Heart left ventricle (tissue), 16 donors: ENCODE data around the gene DSEL. TPM values are rescaled to one million over a fixed set of nuclear protein-coding genes. Genes with fewer than 3 reads are reported as not detected.

Experiments
- ATAC-seq, 4 donors: fragments of 200-7000 bp; cut with Tn5 transposase; one replicate each; pipeline ENCODE4 v1.9.1; 2020 to 2022; ENCODE audit warnings: moderate library complexity in 4 of 4, mild to moderate bottlenecking in 3 of 4, moderate number of reproducible peaks in 1 of 4
- DNase-seq, 5 donors: peaks; one replicate each; pipeline ENCODE4 v3.0.0-alpha.2; 2020
- H3K27ac ChIP-seq, 12 donors: fragments of 200-600 bp; sonication (generic) in 4 of 12; one replicate each; pipeline versions ENCODE4 v1.5.0 to v1.8.0; 2016 to 2022; ENCODE audit warnings: mild to moderate bottlenecking in 2 of 12
- H3K27me3 ChIP-seq, 9 donors: fragments of 200-600 bp; sonication (generic) in 2 of 9; one replicate each; pipeline versions ENCODE4 v1.5.1 to v1.8.0; 2016 to 2022; ENCODE audit warnings: mild to moderate bottlenecking in 3 of 9
- H3K36me3 ChIP-seq, 9 donors: fragments of 200-600 bp; sonication (generic) in 2 of 9; one replicate each; pipeline versions ENCODE4 v1.5.0 to v1.8.0; 2018 to 2022; ENCODE audit warnings: mild to moderate bottlenecking in 2 of 9
- H3K4me1 ChIP-seq, 12 donors: fragments of 200-600 bp; sonication (generic) in 4 of 12; one replicate each; pipeline versions ENCODE4 v1.5.0 to v1.8.0; 2016 to 2022; ENCODE audit warnings: mild to moderate bottlenecking in 3 of 12
- H3K4me3 ChIP-seq, 12 donors: fragments of 200-600 bp; sonication (generic) in 4 of 12; one replicate each; pipeline versions ENCODE4 v1.5.0 to v1.8.0; 2017 to 2022; ENCODE audit warnings: mild to moderate bottlenecking in 9 of 12, moderate library complexity in 4 of 12
- H3K9me3 ChIP-seq, 12 donors: fragments of 200-600 bp; sonication (generic) in 4 of 12; one replicate each; pipeline versions ENCODE4 v1.5.0 to v1.8.0; 2016 to 2022; ENCODE audit warnings: mild to moderate bottlenecking in 1 of 12
- CTCF ChIP-seq, 12 donors: fragments of 200-600 bp; sonication (generic) in 4 of 12; IDR thresholded peaks; one replicate each; pipeline versions ENCODE4 v1.5.0 to v1.8.0; 2018 to 2022; ENCODE audit warnings: antibody characterized with exemption in 12 of 12, mild to moderate bottlenecking in 5 of 12
- POLR2A ChIP-seq, 2 donors: fragments of 450-650 bp; IDR thresholded peaks; one replicate each; pipeline ENCODE4 v1.6.1; 2017; ENCODE audit warnings: antibody characterized with exemption in 2 of 2, mild to moderate bottlenecking in 2 of 2, moderate library complexity in 2 of 2
- WGBS, 4 donors: extraction: QIAGEN DNeasy Blood & Tissue Kit in 2 of 4; methylation state at CpG; one replicate each; pipeline versions ENCODE4 v1.1.5 to v1.1.7; 2013 to 2018; 5-methylcytosine and 5-hydroxymethylcytosine counted together
- intact Hi-C, 10 donors: fragments of 100-400 bp; cut with DNase I; formaldehyde crosslinking; loops; one replicate each; pipeline versions ENCODE4 v1.11.1 to v1.14.2; 2022
- polyA plus RNA-seq, 2 donors: library from polyadenylated mRNA; stranded (reverse); fragments of 200-250 nt; gene quantifications; one replicate each; pipeline ENCODE4 v1.2.3, GENCODE V29; 2013
- total RNA-seq, 9 donors: library from RNA; depleted of rRNA in 2 of 9; stranded (reverse); fragments of >200 nt in 2 of 9; fragmentation: NEBNext Ultra II Directional in 3 of 9; extraction: Animal tissue kit (Norgen Biotek cat#: 25700) in 3 of 9; gene quantifications; one replicate each; pipeline versions ENCODE4 v1.1.0 to v1.2.4, GENCODE V29; 2016 to 2023
- donor health status: ischemic (EF 13 %, LVEDD 7.1; RV severe dilation, severe dysfunction).
- donor health status: healthy with polysubstance abuse.
- donor health status: DM: no; HTN: yes; CAD: no.
- donor health status: DM: no; HTN: no; CAD: no.
- donor health status: ischemic (EF 25% LVEDD 6.9; RV normal size, moderate dysfunction).
- donor health status: ischemic (EF 25% LVEDD 5.7; RV mildly dilated, moderate dysfunction).
- donor health status: healthy.
- donor health status: DM: yes; HTN: yes; CAD: no.
- donor health status: ischemic (EF 35%, LVEDD 5.7; RV mildly dilated, moderate dysfunction).
- donor health status: nonischemic (EF 11% LVEDD 7.7; RV severe dilation, severe dysfunction).
- donor health status: DM: yes; HTN: yes; CAD: no.
- donor health status: PGD.
- donor health status: ischemic (EF 29% LVEDD 5.4; RV normal size, mild dysfunction).
- donor health status: nonischemic (EF 23%, LVEDD 6.1; RV moderate dilation, normal function).

Gene DSEL
- total and polyA plus RNA-seq, 11 donors, result 0.61 to 4.0 (median 2.3) TPM

DNA sequence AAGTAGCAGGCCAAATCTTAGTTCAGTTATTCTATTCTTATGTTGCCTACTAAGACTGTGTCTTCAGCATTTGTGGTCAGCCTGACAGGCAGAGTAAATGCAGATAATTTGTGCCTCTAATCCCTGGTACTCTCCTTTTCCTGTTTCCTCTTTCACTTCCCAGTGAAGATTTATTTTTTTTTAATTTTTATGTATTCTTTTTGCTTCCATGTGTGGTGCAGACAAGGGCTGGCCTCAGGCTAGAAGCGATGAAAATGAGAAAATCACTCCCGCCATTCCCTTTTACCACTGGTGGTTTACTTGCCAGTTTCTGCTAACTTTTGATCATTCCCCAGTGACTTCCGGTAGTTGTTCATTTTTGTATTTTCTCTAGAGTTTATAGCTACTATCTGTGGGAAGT lies 30.9 kb downstream of the DSEL start:
- 86 to 91% (median 88%) methylated on average over 3 of the region's 3 CpGs for WGBS, 4 donors
- ATAC-seq, result no peak
- intact Hi-C loops, result no loop called here

GRCh38 chr18:67484458-67484857 lies 32.1 kb downstream of the DSEL start:
- no peak overlapping the region for H3K4me3 ChIP-seq
- DNase-seq, result no peak
- no peak for ATAC-seq
- intact Hi-C loops, result no loop called here
- no peak overlapping the region for H3K27ac ChIP-seq
- no peaks in the 10 kb centered on the region for H3K4me1 ChIP-seq
- H3K27me3 ChIP-seq, result no peaks in the 10 kb centered on the region
- H3K36me3 ChIP-seq, result no peaks in the 10 kb centered on the region
- WGBS, 4 donors, result 72 to 85% (median 82%) methylated on average over 2 of the region's 2 CpGs
- peaks cover 0 to 8% (median 0%) of the 10 kb centered on the region in 12 donors for H3K9me3 ChIP-seq
- no peak for TF ChIP-seq CTCF (IDR thresholded peaks at IDR 0.05)
- TF ChIP-seq POLR2A (IDR thresholded peaks at IDR 0.05), result no peak

More for the DNA sequence above, 30.9 kb downstream of the DSEL start:
- H3K27ac ChIP-seq, result no peak overlapping the region
- H3K9me3 ChIP-seq, result peaks cover 0 to 3% (median 0%) of the 10 kb centered on the region in 12 donors
- H3K4me1 ChIP-seq, result no peaks in the 10 kb centered on the region
- H3K36me3 ChIP-seq, result no peaks in the 10 kb centered on the region
- no peak for TF ChIP-seq CTCF (IDR thresholded peaks at IDR 0.05)
- TF ChIP-seq POLR2A (IDR thresholded peaks at IDR 0.05), result no peak
- H3K27me3 ChIP-seq, result no peaks in the 10 kb centered on the region
- no peak for DNase-seq
- no peak overlapping the region for H3K4me3 ChIP-seq

DNA sequence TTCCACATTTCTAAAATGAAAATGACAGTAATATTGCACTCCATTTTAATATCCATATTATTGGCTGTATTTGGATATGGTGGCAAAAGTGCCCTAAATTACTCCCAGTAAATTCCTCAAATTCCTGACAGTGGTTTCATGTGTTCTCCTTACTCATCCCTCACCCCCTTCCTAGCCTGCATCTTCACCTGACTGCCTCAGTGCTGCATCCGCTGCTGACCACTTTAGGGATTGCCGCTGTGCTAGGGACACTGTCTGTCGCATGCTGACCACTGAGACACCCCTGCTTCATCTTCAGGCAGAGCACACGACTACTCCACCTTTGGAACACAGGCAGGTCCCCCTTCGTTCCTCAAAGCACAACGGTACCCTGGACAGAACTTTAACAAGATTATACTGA lies 32.6 kb downstream of the DSEL start:
- TF ChIP-seq POLR2A (IDR thresholded peaks at IDR 0.05), result no peak
- no peak for TF ChIP-seq CTCF (IDR thresholded peaks at IDR 0.05)
- H3K9me3 ChIP-seq, result peaks cover 0 to 8% (median 0%) of the 10 kb centered on the region in 12 donors
- intact Hi-C loops, result no loop called here
- H3K27me3 ChIP-seq, result no peaks in the 10 kb centered on the region
- ATAC-seq (no peak), DNase-seq (no peak)
- no peaks in the 10 kb centered on the region for H3K4me1 ChIP-seq
- H3K4me3 ChIP-seq, result no peak overlapping the region
- no peak overlapping the region for H3K27ac ChIP-seq
- WGBS, 4 donors, result 88 to 92% (median 90%) methylated on average over 6 of the region's 6 CpGs
- no peaks in the 10 kb centered on the region for H3K36me3 ChIP-seq

- no peaks in the 10 kb centered on the region for H3K27me3 ChIP-seq
- H3K4me1 ChIP-seq, result no peaks in the 10 kb centered on the region
- no peak overlapping the region for H3K27ac ChIP-seq
- H3K36me3 ChIP-seq, result no peaks in the 10 kb centered on the region
- WGBS, 4 donors, result 30 to 49% (median 44%) methylated on average over 2 of the region's 2 CpGs
- H3K9me3 ChIP-seq, result peaks cover 0 to 8% (median 0%) of the 10 kb centered on the region in 12 donors
- TF ChIP-seq POLR2A (IDR thresholded peaks at IDR 0.05) (no peak), CTCF (IDR thresholded peaks at IDR 0.05) (no peak)
- ATAC-seq, result no peak
- no peak for DNase-seq
- H3K4me3 ChIP-seq, result no peak overlapping the region
- intact Hi-C loops, result no loop called here
These were observed 33.3 kb downstream of the DSEL start for GRCh38 chr18:67483237-67483636.
